ENCODE measurements around the gene PCDHB14.
"Not testable (repeated sequence)": the region's sequence is repeated elsewhere in the genome, so short reads cannot be mapped to it uniquely, and the experiment has no call there.

PCDHB14 gene

DNA sequence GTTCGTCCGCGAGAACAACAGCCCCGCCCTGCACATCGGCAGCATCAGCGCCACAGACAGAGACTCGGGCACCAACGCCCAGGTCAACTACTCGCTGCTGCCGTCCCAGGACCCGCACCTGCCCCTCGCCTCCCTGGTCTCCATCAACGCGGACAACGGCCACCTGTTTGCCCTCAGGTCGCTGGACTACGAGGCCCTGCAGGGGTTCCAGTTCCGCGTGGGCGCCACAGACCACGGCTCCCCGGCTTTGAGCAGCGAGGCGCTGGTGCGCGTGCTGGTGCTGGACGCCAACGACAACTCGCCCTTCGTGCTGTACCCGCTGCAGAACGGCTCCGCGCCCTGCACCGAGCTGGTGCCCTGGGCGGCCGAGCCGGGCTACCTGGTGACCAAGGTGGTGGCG is 12.9 kb upstream of the PCDHB14 start:
- not testable (repeated sequence) for DNase-seq (ENCODE audit: low read depth)

DNA sequence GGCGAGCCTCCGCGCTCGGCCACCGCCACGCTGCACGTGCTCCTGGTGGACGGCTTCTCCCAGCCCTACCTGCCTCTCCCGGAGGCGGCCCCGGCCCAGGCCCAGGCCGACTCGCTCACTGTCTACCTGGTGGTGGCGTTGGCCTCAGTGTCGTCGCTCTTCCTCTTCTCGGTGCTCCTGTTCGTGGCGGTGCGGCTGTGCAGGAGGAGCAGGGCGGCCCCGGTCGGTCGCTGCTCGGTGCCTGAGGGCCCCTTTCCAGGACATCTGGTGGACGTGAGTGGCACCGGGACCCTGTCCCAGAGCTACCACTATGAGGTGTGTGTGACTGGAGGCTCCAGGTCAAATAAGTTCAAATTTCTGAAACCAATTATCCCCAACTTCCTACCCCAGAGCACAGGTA is 12.3 kb upstream of the PCDHB14 start:
- DNase-seq (ENCODE audit: low read depth): not testable (repeated sequence)

DNA sequence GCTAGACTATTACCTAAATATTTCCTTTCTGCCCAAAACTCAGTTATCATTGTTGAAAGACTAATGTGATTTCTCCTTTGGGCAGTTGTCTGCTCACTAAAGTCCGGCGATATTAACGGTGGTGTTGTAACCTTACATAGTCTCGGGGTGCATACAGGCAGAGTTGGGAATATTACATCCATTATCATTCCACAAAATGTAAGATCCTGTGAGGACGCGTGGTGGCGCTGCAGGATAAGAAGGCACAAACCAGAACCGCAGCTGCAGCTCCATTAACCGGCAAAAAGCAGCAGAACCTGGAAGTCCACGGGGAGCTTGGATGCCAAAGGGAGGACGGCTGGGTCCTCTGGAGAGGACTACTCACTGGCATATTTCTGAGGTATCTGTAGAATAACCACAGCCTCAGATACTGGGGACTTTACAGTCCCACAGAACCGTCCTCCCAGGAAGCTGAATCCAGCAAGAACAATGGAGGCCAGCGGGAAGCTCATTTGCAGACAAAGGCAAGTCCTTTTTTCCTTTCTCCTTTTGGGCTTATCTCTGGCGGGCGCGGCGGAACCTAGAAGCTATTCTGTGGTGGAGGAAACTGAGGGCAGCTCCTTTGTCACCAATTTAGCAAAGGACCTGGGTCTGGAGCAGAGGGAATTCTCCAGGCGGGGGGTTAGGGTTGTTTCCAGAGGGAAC is 9.3 kb upstream of the PCDHB14 start, which contains the start of gene PCDHB13:
Gene PCDHB13 (plus strand): TSS at position 264 of the 684 bp plus-strand sequence. CDS start 205 bp downstream, at position 469.
- not testable (repeated sequence) for DNase-seq (ENCODE audit: low read depth)

DNA sequence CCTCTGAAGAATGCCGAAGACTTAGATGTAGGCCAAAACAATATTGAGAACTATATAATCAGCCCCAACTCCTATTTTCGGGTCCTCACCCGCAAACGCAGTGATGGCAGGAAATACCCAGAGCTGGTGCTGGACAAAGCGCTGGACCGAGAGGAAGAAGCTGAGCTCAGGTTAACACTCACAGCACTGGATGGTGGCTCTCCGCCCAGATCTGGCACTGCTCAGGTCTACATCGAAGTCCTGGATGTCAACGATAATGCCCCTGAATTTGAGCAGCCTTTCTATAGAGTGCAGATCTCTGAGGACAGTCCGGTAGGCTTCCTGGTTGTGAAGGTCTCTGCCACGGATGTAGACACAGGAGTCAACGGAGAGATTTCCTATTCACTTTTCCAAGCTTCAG is 8.6 kb upstream of the PCDHB14 start:
- DNase-seq (ENCODE audit: low read depth): not testable (repeated sequence)

DNA sequence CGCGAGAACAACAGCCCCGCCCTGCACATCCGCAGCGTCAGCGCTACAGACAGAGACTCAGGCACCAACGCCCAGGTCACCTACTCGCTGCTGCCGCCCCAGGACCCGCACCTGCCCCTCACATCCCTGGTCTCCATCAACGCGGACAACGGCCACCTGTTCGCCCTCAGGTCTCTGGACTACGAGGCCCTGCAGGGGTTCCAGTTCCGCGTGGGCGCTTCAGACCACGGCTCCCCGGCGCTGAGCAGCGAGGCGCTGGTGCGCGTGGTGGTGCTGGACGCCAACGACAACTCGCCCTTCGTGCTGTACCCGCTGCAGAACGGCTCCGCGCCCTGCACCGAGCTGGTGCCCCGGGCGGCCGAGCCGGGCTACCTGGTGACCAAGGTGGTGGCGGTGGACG is 7.6 kb upstream of the PCDHB14 start:
- not testable (repeated sequence) for DNase-seq (ENCODE audit: low read depth)

DNA sequence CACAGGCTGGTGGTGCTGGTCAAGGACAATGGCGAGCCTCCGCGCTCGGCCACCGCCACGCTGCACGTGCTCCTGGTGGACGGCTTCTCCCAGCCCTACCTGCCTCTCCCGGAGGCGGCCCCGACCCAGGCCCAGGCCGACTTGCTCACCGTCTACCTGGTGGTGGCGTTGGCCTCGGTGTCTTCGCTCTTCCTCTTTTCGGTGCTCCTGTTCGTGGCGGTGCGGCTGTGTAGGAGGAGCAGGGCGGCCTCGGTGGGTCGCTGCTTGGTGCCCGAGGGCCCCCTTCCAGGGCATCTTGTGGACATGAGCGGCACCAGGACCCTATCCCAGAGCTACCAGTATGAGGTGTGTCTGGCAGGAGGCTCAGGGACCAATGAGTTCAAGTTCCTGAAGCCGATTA is 7.1 kb upstream of the PCDHB14 start:
- not testable (repeated sequence) for DNase-seq (ENCODE audit: low read depth)

DNA sequence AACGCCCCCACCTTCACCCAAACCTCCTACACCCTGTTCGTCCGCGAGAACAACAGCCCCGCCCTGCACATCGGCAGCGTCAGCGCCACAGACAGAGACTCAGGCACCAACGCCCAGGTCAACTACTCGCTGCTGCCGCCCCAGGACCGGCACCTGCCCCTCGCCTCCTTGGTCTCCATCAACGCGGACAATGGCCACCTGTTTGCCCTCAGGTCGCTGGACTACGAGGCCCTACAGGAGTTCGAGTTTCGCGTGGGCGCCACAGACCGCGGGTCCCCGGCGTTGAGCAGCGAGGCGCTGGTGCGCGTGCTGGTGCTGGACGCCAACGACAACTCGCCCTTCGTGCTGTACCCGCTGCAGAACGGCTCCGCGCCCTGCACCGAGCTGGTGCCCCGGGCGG is 1.7 kb downstream of the PCDHB14 start:
- DNase-seq (ENCODE audit: low read depth): not testable (repeated sequence)

DNA sequence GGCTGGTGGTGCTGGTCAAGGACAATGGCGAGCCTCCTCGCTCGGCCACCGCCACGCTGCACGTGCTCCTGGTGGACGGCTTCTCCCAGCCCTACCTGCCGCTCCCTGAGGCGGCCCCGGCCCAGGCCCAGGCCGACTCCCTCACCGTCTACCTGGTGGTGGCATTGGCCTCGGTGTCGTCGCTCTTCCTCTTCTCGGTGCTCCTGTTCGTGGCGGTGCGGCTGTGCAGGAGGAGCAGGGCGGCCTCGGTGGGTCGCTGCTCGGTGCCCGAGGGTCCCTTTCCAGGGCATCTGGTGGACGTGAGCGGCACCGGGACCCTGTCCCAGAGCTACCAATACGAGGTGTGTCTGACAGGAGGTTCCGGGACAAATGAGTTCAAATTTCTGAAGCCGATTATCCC is 2.3 kb downstream of the PCDHB14 start:
- not testable (repeated sequence) for DNase-seq (ENCODE audit: low read depth)

DNA sequence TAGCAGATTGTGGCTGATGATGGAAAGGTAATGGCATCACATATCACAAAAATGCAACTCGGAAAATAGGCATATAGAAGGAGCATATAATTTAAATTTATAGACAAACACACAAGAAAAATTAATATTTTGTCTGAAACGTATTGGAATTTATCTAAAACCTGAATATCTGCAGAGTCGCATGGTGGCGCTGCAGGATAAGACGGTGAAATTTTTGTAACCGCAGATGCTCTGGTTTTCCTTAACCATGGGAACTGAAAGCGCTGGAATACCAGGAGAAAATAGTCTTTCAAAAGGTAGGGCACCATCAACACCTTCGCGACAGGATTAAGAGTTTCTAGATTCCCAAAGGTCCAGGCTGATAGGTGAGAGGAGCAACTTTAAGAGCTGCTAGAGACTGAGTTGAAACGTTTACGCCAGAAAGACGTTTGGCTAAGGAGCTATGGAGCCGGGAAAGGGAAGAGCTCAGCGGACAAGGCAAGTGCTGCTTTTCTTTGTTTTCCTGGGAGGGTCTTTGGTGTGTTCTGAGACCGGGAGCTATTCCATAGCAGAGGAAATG is 11.0 kb downstream of the PCDHB14 start:
- no peak for DNase-seq (ENCODE audit: low read depth)

DNA sequence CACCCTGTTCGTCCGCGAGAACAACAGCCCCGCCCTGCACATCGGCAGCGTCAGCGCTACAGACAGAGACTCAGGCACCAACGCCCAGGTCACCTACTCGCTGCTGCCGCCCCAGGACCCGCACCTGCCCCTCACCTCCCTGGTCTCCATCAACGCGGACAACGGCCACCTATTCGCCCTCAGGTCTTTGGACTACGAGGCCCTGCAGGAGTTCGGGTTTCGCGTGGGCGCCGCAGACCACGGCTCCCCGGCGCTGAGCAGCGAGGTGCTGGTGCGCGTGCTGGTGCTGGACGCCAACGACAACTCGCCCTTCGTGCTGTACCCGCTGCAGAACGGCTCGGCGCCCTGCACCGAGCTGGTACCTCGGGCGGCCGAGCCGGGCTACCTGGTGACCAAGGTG is 12.8 kb downstream of the PCDHB14 start:
- not testable (repeated sequence) for DNase-seq (ENCODE audit: low read depth)

DNA sequence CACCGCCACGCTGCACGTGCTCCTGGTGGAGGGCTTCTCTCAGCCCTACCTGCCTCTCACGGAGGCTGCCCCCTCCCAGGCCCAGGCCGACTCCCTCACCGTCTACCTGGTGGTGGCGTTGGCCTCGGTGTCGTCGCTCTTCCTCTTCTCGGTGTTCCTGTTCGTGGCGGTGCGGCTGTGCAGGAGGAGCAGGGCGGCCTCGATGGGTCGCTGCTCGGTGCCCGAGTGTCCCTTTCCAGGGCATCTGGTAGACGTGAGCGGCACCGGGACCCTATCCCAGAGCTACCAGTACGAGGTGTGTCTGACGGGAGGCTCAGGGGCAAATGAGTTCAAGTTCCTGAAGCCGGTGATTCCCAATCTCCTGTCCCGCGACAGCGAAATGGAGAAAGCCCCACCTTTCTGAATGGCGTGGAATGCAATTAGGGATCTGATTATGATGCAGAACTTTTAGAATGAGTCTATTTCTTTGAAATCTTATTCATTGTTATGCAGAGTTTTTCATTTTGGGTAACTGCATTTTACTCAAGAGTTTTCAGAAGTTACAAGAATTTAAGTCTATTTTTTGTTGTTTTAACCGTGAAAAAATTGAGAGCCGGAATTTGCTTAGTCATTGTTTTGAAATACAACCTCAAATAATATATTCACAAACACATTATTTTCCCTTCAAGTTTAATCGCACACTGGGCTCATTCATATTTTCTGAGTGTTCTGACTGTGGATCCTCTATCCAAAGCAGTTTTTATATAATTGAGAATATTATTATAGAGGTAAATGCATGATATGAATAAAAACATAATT is 13.6 kb downstream of the PCDHB14 start:
- DNase-seq (ENCODE audit: low read depth): no peak

DNA sequence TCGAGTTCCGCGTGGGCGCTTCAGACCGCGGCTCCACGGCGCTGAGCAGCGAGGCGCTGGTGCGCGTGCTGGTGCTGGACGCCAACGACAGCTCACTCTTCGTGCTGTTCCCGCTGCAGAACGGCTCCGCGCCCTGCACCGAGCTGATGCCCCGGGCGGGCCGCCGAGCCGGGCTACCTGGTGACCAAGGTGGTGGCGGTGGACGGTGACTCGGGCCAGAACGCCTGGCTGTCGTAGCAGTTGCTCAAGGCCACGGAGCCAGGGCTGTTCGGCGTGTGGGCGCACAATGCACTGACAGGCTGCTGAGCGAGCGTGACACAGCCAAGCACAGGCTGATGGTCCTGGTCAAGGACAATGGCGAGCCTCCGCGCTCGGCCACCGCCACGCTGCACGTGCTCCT is 18.4 kb downstream of the PCDHB14 start:
- DNase-seq (ENCODE audit: low read depth): no peak

DNA sequence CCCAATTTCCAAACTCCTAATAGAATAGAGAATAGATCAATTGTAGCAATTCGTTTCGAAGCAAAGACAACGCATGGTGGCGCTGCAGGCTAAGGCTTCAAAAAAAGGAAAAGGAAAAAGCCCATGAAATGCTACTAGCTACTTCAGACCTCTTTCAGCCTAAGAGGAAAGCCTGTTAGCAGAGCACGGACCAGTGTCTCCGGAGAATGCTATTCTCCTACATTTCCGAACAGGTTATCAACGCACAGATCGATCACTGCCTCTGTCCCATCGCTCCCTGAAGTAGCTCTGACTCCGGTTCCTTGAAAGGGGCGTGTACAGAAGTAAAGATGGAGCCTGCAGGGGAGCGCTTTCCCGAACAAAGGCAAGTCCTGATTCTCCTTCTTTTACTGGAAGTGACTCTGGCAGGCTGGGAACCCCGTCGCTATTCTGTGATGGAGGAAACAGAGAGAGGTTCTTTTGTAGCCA is 22.1 kb downstream of the PCDHB14 start, which contains the start of gene PCDHB15:
Gene PCDHB15 (plus strand): TSS at position 146 of the 468 bp plus-strand sequence. CDS start 184 bp downstream, at position 330.
- no peak for DNase-seq (ENCODE audit: low read depth)

DNA sequence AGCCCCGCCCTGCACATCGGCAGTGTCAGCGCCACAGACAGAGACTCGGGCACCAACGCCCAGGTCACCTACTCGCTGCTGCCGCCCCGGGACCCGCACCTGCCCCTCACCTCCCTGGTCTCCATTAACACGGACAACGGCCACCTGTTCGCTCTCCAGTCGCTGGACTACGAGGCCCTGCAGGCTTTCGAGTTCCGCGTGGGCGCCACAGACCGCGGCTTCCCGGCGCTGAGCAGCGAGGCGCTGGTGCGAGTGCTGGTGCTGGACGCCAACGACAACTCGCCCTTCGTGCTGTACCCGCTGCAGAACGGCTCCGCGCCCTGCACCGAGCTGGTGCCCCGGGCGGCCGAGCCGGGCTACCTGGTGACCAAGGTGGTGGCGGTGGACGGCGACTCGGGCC is 23.8 kb downstream of the PCDHB14 start:
- DNase-seq (ENCODE audit: low read depth): not testable (repeated sequence)

DNA sequence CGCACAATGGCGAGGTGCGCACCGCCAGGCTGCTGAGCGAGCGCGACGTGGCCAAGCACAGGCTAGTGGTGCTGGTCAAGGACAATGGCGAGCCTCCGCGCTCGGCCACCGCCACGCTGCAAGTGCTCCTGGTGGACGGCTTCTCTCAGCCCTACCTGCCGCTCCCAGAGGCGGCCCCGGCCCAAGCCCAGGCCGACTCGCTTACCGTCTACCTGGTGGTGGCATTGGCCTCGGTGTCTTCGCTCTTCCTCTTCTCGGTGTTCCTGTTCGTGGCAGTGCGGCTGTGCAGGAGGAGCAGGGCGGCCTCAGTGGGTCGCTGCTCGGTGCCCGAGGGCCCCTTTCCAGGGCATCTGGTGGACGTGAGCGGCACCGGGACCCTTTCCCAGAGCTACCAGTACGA is 24.3 kb downstream of the PCDHB14 start:
- DNase-seq (ENCODE audit: low read depth): not testable (repeated sequence)

DNA sequence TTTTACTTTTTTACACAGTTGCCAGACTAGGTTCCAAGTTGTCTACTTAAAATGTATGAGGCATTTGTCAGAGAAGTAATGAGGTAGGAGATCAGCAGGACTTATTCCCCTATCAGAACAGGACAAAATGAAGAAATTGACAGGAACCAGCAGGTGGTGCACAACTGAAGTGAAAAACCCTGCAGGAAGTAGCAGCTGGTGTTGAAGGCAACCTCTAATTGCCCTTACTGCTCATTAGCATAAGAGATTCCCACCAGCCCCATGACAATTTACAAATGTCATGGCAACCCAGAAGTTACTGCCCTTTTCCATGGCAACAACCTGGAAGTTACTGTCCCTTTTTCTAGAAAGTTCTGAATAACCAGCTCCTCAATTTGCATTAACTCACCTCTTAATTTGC is 27.4 kb downstream of the PCDHB14 start:
- DNase-seq (ENCODE audit: low read depth): no peak

DNA sequence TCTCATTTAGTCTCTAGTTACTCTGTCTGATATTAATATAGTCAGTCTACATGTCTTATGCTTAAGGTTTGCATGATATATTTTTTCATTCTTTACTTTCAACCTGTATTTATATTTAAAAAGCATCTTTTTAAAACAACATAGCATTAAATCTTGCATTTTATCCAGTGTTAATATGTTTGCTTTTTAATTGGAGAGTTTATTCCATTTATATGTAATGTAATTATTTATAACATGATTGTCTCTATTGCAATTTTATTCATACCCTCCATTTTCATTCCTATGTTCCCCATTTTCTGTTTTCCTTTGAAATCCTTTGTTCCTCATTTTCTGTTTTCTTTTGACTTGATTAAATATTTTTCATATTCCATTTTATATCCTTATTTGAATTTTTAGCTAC is 35.3 kb downstream of the PCDHB14 start:
- no peak for DNase-seq (ENCODE audit: low read depth)

DNA sequence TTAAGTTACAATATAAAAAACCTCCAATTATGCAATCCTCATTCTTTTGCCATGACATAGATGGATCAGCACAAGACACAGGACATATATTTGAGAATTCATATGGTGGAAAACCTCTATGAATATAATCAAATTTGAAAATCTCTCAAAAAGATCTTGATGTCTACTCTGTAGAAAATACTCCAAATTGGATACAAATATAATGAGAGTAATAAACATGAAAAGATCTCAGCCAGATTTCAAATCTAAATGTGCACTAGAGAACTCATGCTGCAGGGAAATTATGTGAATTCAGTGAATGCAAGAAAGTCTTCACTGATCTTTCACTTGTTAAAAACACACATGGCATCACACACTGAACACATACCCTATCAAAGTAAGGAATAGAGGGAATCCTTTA is 35.8 kb downstream of the PCDHB14 start:
- DNase-seq (ENCODE audit: low read depth): no peak

DNA sequence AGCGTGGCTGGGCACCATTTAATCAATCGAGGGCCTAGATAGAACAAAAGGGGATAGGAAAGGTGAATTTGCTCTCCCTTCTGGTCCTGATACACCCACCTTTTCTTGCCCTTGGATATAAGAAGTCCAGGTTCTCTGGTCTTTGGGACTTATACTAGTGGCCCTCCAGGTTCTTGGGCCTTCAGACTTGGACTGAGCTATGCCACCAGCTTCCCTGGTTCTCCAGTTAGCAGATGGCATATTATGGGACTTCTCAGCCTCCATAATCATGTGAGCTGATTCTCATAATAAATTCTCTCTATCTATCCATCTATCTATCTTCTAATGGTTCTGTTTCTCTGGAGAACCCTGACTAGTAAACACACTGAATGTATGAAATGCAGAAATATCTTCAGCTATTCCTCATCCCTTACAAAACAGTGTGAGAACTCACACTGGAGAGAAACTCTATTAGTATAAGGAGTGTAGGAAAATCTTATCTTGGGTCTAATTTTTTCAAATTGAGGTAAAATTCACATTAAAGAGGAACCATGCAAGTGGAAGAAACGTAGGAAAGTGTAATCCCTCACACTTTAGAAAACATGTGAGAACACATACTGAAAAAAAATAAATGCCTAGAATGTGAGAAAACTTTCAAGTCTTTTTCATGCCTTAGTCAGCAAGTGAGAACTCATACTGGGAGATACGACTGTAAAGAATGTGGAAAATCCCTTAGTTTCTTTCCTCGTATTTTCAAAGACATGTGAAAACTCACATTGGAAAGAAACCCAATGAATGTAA is 37.5 kb downstream of the PCDHB14 start:
- no peak for DNase-seq (ENCODE audit: low read depth)

DNA sequence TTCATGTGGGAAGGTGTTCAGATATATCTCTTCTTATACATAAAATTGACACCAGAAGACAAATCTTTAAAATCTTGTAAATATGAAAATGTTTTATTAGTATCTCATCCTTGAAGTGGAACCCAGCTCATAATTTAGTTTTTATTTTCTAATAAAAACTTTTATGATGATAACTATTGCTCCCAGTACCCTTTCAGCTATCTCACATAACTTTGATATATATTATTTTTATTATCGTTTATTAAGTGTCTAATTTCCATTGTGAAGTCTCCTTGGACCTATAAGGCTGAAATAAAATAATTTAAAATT is 38.0 kb downstream of the PCDHB14 start:
- no peak for DNase-seq (ENCODE audit: low read depth)

DNA sequence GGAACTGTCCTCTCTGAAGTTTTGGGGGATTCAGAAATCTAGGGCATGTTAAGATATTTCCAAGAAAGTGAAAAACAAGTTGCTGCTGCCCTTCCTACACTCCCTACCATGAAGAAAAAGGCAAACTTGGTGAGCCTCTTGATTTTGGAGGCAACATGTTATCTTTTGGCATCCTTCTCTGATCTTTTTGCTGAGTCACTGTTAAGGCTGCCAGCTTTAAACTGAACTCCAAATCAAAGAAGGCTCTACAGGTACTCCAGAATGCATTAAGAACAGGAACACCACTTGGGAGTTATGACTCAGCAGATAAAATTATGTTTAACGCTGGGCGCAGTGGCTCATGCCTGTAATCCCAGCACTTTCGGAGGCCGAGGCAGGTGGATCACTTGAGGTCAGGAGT is 46.1 kb downstream of the PCDHB14 start:
- DNase-seq (ENCODE audit: low read depth): no peak

DNA sequence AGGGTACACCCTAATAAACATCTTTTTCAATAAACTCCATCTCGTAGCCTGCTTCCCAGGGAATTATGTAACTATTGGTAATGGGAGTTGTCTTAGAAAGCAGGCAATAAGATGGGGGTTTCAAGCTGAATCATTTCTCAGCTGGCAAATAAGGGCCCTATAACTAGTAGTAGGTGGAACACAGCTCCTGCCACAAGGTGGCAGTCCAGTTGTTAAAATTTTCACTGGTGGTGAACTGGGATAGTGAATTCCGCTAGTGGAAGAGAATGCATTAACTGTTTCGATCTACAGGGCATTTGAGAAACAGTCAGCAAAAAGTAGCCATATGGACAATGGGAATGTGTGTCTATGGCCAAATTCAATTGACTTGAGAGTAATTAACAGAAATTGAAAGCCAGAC is 49.8 kb downstream of the PCDHB14 start:
- DNase-seq (ENCODE audit: low read depth): no peak

Data from stimulated activated CD8-positive, alpha-beta memory T cell treated with anti-CD3 and anti-CD28 coated beads, Interleukin-12 subunit alpha, Interleukin-12 subunit beta, amount 100 ng/mL, for 4 hours (primary cell).